ENCODE results near the gene ZNF626.
"Not testable (repeated sequence)": the region's sequence is repeated elsewhere in the genome, so short reads cannot be mapped to it uniquely, and the experiment has no call there.

ZNF626 gene

DNA sequence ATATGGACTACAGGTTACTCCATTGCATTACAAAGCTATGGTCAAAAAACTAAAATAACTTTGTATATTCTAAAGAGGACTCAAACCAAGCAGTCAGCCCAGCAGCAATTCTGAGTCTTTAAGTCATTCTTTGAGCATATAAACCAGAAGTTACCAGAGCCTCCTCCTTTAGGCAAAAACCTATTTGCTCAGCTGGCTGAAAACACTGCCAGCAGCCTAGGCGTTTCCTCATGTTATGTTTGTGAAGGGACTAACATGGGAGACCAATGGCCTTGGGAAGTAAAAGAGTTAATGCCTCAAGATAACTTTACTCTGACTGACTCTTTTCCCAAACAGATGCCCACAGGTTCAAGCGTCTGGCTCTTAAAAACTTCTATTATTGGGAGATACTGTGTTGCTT lies 45.3 kb downstream of the ZNF626 start:
- H3K9me3 ChIP-seq (ENCODE audit: control insufficient read depth, insufficient read depth, low read length): no peaks in the 10 kb centered on the region
- no peaks in the 10 kb centered on the region for H3K36me3 ChIP-seq (ENCODE audit: control insufficient read depth, insufficient read depth, low read length)
- no peak for DNase-seq (ENCODE audit: low read depth, low spot score)
- no peaks in the 10 kb centered on the region for H3K4me1 ChIP-seq (ENCODE audit: control insufficient read depth, insufficient read depth, low read length)
- H3K4me3 ChIP-seq (ENCODE audit: low read length): no peak overlapping the region
- H3K27ac ChIP-seq (ENCODE audit: low read length): no peak overlapping the region
- H3K27me3 ChIP-seq (ENCODE audit: control insufficient read depth, insufficient read depth, low read length): no peaks in the 10 kb centered on the region
- WGBS (ENCODE audit: insufficient coverage, insufficient read length): no CpG with 5 or more reads among the region's 2 CpGs

DNA sequence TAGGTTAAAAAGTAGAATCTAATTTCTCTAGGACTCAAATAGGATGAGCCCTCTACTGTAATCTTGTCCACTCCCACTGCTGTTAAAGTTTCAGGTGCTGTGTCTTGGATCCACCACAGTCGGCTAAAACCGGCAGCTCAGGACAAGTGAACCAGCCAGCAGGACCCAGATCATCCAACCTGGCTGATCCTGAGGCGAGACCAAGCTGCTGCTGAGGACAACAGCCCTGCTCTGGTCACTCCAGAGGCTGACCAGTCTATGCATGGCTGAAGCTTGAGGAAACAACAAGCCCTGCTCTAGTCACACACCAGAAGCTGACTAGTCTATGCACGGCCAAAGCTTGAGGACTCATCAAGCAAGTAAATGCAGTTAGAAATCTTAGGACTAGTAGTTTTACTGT lies 46.4 kb downstream of the ZNF626 start:
- no CpG with 5 or more reads among the region's 4 CpGs for WGBS (ENCODE audit: insufficient coverage, insufficient read length)
- H3K27me3 ChIP-seq (ENCODE audit: control insufficient read depth, insufficient read depth, low read length); H3K9me3 ChIP-seq (ENCODE audit: control insufficient read depth, insufficient read depth, low read length); H3K4me3 ChIP-seq (ENCODE audit: low read length); DNase-seq (ENCODE audit: low read depth, low spot score); H3K36me3 ChIP-seq (ENCODE audit: control insufficient read depth, insufficient read depth, low read length); H3K4me1 ChIP-seq (ENCODE audit: control insufficient read depth, insufficient read depth, low read length); H3K27ac ChIP-seq (ENCODE audit: low read length): not testable (repeated sequence)

DNA sequence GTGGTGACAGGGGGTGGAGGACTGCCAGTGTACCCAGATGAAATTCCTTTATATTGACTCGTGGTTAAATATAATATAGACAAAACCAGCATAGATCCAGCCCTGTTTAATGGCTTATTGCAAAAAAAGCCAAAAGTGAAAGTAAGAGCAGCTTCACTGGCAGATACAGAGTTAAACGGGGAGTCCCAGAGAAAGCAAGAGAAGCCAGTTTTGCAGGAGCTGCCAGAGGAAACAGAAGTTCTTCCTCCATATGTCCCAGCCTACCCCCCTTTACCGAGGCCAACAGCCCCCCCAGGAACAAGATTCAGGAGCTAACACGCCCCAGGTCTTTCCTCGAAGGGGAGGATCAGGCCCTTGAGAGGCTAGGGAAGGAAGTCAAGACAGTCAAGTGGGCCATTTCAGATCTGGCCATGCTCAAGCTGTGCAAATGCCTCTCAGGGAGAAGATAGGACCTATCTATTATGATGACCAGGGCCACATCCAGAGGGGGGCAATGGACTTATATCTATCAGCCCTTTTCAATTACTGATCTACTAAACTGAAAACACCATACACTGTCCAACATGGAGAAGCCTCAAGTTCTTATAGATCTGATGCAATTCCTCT lies 48.6 kb downstream of the ZNF626 start:
- H3K4me3 ChIP-seq (ENCODE audit: low read length): no peak overlapping the region
- H3K9me3 ChIP-seq (ENCODE audit: control insufficient read depth, insufficient read depth, low read length): no peaks in the 10 kb centered on the region
- WGBS (ENCODE audit: insufficient coverage, insufficient read length): no CpG with 5 or more reads among the region's 5 CpGs
- no peaks in the 10 kb centered on the region for H3K36me3 ChIP-seq (ENCODE audit: control insufficient read depth, insufficient read depth, low read length)
- no peak for DNase-seq (ENCODE audit: low read depth, low spot score)
- no peaks in the 10 kb centered on the region for H3K4me1 ChIP-seq (ENCODE audit: control insufficient read depth, insufficient read depth, low read length)
- no peak overlapping the region for H3K27ac ChIP-seq (ENCODE audit: low read length)
- H3K27me3 ChIP-seq (ENCODE audit: control insufficient read depth, insufficient read depth, low read length): no peaks in the 10 kb centered on the region

DNA sequence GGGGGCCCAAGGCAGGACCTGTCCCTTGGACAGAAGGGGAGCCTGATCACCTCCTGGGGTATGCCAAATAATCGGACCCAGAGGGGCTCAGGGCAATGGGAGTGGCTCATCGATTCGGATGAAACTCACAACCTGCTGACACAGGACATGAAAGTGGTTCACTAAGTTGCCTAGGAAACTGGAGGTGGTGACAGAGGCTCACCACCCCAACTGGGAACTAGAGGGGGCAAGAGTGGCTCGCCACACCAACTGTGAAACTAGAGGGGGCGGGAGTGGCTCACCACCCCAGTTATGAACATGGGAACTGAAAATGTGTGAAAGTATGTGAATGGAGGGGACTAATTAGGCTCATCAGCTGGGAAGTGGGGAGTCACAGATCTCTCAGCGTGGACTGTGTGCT lies 49.5 kb downstream of the ZNF626 start:
- H3K9me3 ChIP-seq (ENCODE audit: control insufficient read depth, insufficient read depth, low read length): no peaks in the 10 kb centered on the region
- H3K27me3 ChIP-seq (ENCODE audit: control insufficient read depth, insufficient read depth, low read length): no peaks in the 10 kb centered on the region
- H3K36me3 ChIP-seq (ENCODE audit: control insufficient read depth, insufficient read depth, low read length): no peaks in the 10 kb centered on the region
- H3K27ac ChIP-seq (ENCODE audit: low read length): no peak overlapping the region
- DNase-seq (ENCODE audit: low read depth, low spot score): no peak
- H3K4me3 ChIP-seq (ENCODE audit: low read length): no peak overlapping the region
- H3K4me1 ChIP-seq (ENCODE audit: control insufficient read depth, insufficient read depth, low read length): no peaks in the 10 kb centered on the region
- WGBS (ENCODE audit: insufficient coverage, insufficient read length): no CpG with 5 or more reads among the region's 6 CpGs

DNA sequence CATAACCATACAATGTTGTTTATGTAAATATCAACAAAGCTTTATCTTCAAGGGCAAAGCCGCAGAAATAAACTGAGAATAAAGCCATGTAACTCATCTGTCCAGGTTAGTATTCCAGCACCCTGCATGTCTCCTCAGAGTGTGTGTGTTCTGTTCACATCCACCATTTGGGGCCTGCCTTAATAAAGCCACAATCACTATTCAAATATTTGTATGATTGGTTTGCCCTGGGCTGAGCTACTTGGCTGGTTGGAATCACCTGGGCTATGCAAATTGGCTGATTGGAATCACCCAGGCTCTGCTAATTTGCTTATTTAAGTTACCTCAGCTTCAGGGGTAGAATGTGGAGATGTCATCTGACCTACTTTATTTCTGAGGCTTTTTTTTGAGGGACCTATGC lies 53.4 kb downstream of the ZNF626 start:
- no CpG with 5 or more reads among the region's 1 CpG for WGBS (ENCODE audit: insufficient coverage, insufficient read length)
- no peak overlapping the region for H3K4me3 ChIP-seq (ENCODE audit: low read length)
- H3K36me3 ChIP-seq (ENCODE audit: control insufficient read depth, insufficient read depth, low read length): no peaks in the 10 kb centered on the region
- no peaks in the 10 kb centered on the region for H3K9me3 ChIP-seq (ENCODE audit: control insufficient read depth, insufficient read depth, low read length)
- no peaks in the 10 kb centered on the region for H3K4me1 ChIP-seq (ENCODE audit: control insufficient read depth, insufficient read depth, low read length)
- H3K27me3 ChIP-seq (ENCODE audit: control insufficient read depth, insufficient read depth, low read length): no peaks in the 10 kb centered on the region
- no peak overlapping the region for H3K27ac ChIP-seq (ENCODE audit: low read length)
- no peak for DNase-seq (ENCODE audit: low read depth, low spot score)

Measured in iPS DF 6.9 (cell line).